Adipocyte (in vitro differentiated cells): ENCODE results near the gene VCAN.
A peak's percentile ranks its signal among the peaks of the same experiment; 100 is the strongest.

Experiments
- DNase-seq: peaks from one replicate; pipeline ENCODE4 v3.0.0-alpha.2; 2015; ENCODE audit warnings: low read depth
- H3K27me3 ChIP-seq: replicated peaks from 2 replicates; pipeline ENCODE4 v1.7.0; 2013; ENCODE audit warnings: mild to moderate bottlenecking, low read length, moderate library complexity; ENCODE audit not compliant: control insufficient read depth, insufficient read depth
- H3K36me3 ChIP-seq: 2 replicates; pipeline ENCODE4 v1.7.0; 2013; ENCODE audit warnings: low read length, mild to moderate bottlenecking, moderate library complexity; ENCODE audit not compliant: control insufficient read depth, insufficient read depth, severe bottlenecking
- H3K4me1 ChIP-seq: 2 replicates; pipeline ENCODE4 v1.7.0; 2013; ENCODE audit warnings: mild to moderate bottlenecking, low read length, moderate library complexity; ENCODE audit not compliant: control insufficient read depth, insufficient read depth
- H3K4me3 ChIP-seq: 2 replicates; pipeline ENCODE4 v1.7.0; 2013; ENCODE audit warnings: mild to moderate bottlenecking, low read length, moderate library complexity
- H3K9ac ChIP-seq: 2 replicates; pipeline ENCODE4 v1.7.0; 2013; ENCODE audit warnings: mild to moderate bottlenecking, low read length, moderate library complexity
- H3K9me3 ChIP-seq: 2 replicates; pipeline ENCODE4 v1.7.0; 2013; ENCODE audit warnings: mild to moderate bottlenecking, low read length, moderate library complexity; ENCODE audit not compliant: control insufficient read depth

The VCAN gene

GRCh38 chr5:83469075-83469474, 2.5 kb upstream of the VCAN start:
- H3K27me3 ChIP-seq, result no peaks in the 10 kb centered on the region
- no peak overlapping the region for H3K4me3 ChIP-seq
- no peaks in the 10 kb centered on the region for H3K9me3 ChIP-seq
- no peak for DNase-seq
- no peak overlapping the region for H3K9ac ChIP-seq
- H3K4me1 ChIP-seq, result peaks cover 10% of the 10 kb centered on the region
- H3K36me3 ChIP-seq, result no peaks in the 10 kb centered on the region

- H3K9me3 ChIP-seq, result no peaks in the 10 kb centered on the region
Measured at GRCh38 chr5:83470526-83471404, 779 bp upstream of the VCAN start.

DNA sequence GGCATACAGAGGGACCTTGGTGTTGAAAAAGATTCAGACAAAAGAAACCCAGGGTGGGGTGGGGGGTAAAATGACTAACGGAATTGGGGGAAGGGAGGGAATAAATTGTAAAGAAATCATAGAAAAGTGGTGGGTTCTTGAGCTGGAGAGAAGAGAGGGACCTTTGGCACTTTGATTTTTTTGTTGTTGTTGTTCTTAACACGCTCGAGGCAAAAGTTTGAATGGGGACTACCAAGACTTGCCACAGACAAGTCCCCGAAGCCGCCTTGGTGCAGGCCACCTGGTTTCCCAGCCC, 616 bp downstream of the VCAN start:
- Histone ChIP-seq H3K36me3 (no peaks in the 10 kb centered on the region), H3K4me3 (peak overlapping the region; percentile 94), H3K4me1 (peaks cover 23% of the 10 kb centered on the region), H3K9me3 (no peaks in the 10 kb centered on the region), H3K27me3 (no peaks in the 10 kb centered on the region), H3K9ac (peak overlapping the region; percentile 95)
- no peak for DNase-seq

More at GRCh38 chr5:83470526-83471404, 779 bp upstream of the VCAN start:
- no peaks in the 10 kb centered on the region for H3K27me3 ChIP-seq
- H3K36me3 ChIP-seq, result no peaks in the 10 kb centered on the region
- DNase-seq, result peak; percentile 57
- H3K4me1 ChIP-seq, result peaks cover 19% of the 10 kb centered on the region
- peak overlapping the region; percentile 95 for H3K9ac ChIP-seq
- H3K4me3 ChIP-seq, result peak overlapping the region; percentile 94

DNA sequence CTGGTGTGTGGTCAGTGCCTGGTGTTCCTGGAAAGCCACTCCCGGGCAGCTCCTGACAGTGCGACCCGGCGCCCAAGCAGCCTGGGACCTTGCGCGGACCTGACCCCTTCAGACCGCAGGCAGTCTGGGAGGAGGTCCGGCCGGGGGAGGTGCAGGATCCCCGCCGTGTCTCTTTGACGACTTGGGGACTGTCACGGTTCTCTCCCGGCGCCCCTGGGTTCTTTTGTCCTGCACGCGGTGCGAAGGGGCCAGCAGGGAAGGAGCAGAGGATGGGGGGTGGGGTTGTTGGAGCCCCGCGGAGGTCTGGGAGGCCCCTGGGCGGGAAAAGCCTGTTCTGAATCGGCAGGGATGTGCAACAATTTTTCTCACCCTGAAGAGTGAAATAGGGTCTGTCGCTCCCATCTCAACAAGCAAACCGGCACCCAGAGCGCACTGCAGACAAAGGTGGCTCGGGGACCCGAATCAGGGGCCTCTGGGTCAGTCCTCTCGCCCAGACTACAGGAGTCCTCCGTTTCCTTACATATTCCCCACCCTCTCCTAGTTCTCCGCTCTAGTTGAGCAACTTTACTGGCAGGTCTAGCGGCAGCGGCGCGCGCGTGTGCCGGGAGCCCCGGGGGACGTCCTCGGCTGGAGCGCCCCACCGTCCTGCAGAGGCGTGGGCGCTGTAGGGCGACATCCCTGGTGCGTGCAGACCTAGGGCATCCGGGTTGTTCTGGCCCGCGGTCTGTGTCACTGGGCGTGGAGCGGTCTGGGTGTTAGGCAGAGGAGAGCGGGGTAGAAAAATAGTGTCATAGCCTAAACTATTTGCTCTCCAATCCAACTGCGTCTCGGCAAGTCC, 1.2 kb downstream of the VCAN start:
- Histone ChIP-seq H3K4me3 (peak overlapping the region; percentile 94), H3K9ac (peak overlapping the region; percentile 95), H3K9me3 (no peaks in the 10 kb centered on the region), H3K36me3 (no peaks in the 10 kb centered on the region), H3K4me1 (peaks cover 23% of the 10 kb centered on the region), H3K27me3 (no peaks in the 10 kb centered on the region)
- DNase-seq, result peak; percentile 85

- H3K27me3 ChIP-seq, result no peaks in the 10 kb centered on the region
- peaks cover 23% of the 10 kb centered on the region for H3K4me1 ChIP-seq
- peak overlapping the region; percentile 94 for H3K4me3 ChIP-seq
- no peaks in the 10 kb centered on the region for H3K9me3 ChIP-seq
- H3K9ac ChIP-seq, result peak overlapping the region; percentile 95
- DNase-seq, result peak; percentile 97
- H3K36me3 ChIP-seq, result peaks cover 3% of the 10 kb centered on the region
Measured at GRCh38 chr5:83473346-83474160, 2.0 kb downstream of the VCAN start.

DNA sequence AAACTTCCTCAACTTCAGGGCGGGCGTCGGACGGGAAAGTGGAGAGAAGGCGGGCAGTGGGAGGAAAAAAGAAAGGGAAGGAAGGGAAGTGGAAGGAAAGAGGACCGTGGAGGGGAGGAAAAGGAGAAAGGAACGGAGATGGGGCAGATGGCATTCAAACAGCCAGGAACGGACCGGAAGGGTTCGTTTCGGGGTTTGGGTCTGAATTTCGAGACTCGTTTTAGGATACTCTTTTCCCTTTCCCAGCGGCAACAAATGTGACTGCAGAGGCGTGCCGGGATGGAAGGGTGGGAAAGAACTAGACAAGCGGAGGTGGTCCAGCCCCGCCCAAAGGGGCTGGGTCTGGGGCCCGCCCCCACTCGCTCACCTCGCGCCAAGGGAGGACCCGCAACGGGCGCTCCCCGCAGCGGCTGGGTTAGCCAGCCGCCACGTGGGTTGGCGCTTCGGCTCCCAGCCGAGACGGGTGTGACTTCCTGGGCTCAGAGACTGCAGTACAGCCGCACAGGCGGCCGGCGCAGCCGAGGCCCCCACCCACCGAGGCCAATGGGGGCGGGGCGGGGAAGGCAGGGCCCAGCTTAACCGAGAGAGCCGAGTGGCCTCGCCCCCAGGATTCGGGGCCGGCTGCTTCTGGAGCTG, 2.7 kb downstream of the VCAN start:
- H3K27me3 ChIP-seq, result no peaks in the 10 kb centered on the region
- peaks cover 8% of the 10 kb centered on the region for H3K36me3 ChIP-seq
- H3K4me1 ChIP-seq, result peaks cover 23% of the 10 kb centered on the region
- H3K9me3 ChIP-seq, result no peaks in the 10 kb centered on the region
- peak overlapping the region; percentile 94 for H3K4me3 ChIP-seq
- peak; percentile 94 for DNase-seq
- H3K9ac ChIP-seq, result peak overlapping the region; percentile 95

DNA sequence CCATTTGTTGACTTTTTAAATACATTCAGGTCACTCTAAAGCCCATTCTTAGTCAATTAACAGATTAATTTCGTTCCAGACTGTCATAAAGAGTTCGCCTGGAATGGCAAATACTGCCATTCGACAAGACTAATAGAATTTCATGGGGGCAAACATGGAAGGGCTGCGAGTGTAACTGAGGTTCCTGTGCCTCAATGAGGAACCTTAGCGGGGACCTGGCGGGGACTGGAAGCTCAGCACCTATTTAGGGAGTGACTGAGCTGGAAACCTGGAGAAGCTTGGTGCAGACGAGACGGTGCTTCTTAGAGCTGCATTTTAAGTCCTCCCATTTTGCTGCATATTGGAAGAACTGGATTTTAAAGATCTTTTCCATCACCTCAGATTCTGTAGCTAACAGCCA, 3.4 kb downstream of the VCAN start:
- peak overlapping the region; percentile 95 for H3K9ac ChIP-seq
- H3K9me3 ChIP-seq, result no peaks in the 10 kb centered on the region
- H3K36me3 ChIP-seq, result peaks cover 8% of the 10 kb centered on the region
- no peaks in the 10 kb centered on the region for H3K27me3 ChIP-seq
- peak overlapping the region; percentile 94 for H3K4me3 ChIP-seq
- peaks cover 23% of the 10 kb centered on the region for H3K4me1 ChIP-seq
- peak; percentile 45 for DNase-seq

GRCh38 chr5:83475391-83475863, 3.9 kb downstream of the VCAN start:
- H3K4me3 ChIP-seq, result peak overlapping the region; percentile 94

DNA sequence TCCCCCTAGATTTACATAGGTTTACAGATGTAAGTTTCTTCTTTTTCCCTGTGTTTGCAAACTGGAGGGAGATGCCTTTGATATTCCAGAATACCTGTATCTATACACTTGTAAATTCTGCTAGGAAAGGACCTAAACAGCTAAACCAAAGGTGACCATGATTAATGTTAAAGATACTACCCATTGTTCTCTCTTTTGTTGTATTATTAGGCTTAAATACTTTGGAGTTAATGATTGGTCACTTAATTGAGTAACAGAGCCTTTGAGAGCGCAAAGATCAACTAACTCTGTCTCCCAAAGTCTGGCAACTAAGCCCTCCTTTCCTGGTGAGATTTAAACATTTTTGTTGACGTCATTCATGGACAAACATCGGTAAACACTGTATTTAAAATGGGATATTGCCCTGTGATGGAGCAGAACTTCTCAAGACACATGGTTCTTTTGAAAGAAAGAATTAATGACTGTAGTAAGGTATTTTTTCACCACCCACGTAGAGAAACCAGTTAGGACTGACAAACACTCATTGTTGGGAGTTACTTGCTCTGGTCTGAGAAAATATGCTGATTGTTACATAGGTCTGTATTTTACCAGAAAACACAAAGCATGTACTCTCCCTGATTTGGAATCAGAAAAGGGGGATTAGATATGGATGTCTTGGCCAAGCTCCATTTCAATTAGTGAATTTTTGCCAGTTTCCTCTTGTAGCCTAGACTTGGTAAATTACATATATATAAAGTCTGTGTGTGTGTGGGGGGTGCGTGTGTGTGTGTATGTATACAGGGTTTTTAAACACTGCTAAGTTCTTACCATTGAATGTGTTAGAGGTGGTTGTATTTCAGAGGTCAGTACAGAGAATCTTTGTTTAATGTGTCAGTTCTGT, 4.6 kb downstream of the VCAN start:
- peaks cover 8% of the 10 kb centered on the region for H3K36me3 ChIP-seq
- peak overlapping the region; percentile 94 for H3K4me3 ChIP-seq

More at GRCh38 chr5:83475391-83475863, 3.9 kb downstream of the VCAN start:
- peak; percentile 92 for DNase-seq
- H3K4me1 ChIP-seq, result peaks cover 23% of the 10 kb centered on the region
- peak overlapping the region; percentile 95 for H3K9ac ChIP-seq
- H3K36me3 ChIP-seq, result peaks cover 8% of the 10 kb centered on the region
- H3K9me3 ChIP-seq, result no peaks in the 10 kb centered on the region
- H3K27me3 ChIP-seq, result no peaks in the 10 kb centered on the region

DNA sequence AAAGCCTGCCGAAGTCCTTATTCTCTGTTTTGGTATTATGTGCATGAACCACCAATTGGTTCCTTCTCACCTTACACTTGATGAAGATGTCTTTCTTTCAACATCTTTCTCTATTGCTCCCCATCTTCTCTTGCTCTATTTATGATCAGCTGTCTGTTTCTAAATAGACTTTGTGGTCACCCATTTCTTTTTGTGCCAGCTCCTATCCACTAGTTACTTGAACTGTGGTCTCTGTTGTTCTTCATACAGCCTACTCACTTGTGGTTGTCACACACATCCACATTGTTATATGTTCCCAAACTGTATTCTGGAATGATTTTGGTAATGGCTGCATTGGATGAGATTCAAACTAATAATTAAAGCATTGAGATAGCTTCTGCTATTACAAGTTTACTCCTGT, 11.4 kb downstream of the VCAN start:
- H3K36me3 ChIP-seq, result peaks cover 61% of the 10 kb centered on the region
- no peaks in the 10 kb centered on the region for H3K9me3 ChIP-seq
- H3K4me3 ChIP-seq, result no peak overlapping the region
- no peak overlapping the region for H3K9ac ChIP-seq
- H3K4me1 ChIP-seq, result no peaks in the 10 kb centered on the region
- no peak for DNase-seq
- no peaks in the 10 kb centered on the region for H3K27me3 ChIP-seq

More for the DNA sequence above, 4.6 kb downstream of the VCAN start:
- Histone ChIP-seq H3K9me3 (no peaks in the 10 kb centered on the region), H3K4me1 (peaks cover 19% of the 10 kb centered on the region), H3K9ac (peak overlapping the region; percentile 37), H3K27me3 (no peaks in the 10 kb centered on the region)
- DNase-seq, result peak; percentile 47
